Measurements from ENCODE around the gene TMEM131.

DNA sequence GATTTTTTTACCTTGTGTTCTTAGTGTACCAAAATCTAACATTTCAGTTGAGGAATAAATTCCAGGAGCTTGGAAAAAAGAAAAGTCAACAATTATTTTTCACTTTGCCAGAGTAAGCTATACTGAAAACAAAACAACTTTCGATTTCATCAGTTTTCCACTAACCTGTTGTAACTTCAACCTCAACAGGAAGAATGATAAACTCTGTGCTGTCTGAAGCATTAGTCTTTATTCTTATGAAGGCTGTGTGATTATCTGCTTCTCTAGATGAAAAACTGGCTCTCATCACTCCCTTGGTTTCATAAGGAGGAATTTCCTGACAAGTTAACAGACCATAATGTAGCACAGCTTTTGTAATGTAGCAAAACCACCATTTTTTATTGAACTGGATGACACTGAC is 161.1 kb downstream of the TMEM131 start:
- TF ChIP-seq, protein P1, sequence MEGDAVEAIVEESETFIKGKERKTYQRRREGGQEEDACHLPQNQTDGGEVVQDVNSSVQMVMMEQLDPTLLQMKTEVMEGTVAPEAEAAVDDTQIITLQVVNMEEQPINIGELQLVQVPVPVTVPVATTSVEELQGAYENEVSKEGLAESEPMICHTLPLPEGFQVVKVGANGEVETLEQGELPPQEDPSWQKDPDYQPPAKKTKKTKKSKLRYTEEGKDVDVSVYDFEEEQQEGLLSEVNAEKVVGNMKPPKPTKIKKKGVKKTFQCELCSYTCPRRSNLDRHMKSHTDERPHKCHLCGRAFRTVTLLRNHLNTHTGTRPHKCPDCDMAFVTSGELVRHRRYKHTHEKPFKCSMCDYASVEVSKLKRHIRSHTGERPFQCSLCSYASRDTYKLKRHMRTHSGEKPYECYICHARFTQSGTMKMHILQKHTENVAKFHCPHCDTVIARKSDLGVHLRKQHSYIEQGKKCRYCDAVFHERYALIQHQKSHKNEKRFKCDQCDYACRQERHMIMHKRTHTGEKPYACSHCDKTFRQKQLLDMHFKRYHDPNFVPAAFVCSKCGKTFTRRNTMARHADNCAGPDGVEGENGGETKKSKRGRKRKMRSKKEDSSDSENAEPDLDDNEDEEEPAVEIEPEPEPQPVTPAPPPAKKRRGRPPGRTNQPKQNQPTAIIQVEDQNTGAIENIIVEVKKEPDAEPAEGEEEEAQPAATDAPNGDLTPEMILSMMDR (IDR thresholded peaks at IDR 0.05 in 4 of 5, conservative IDR thresholded peaks at IDR 0.05 in 1 of 5): no peak
- TF ChIP-seq POLR2A (IDR thresholded peaks at IDR 0.05): no peak
